Rectal smooth muscle tissue (tissue), 1 donor: Measurements from ENCODE around the gene ASAP2.
"Not testable (repeated sequence)": the region's sequence is repeated elsewhere in the genome, so short reads cannot be mapped to it uniquely, and the experiment has no call there.

ENCODE experiments used
- H3K27ac ChIP-seq: one replicate; pipeline ENCODE4 v1.7.0; 2013; ENCODE audit warnings: low read depth, low read length, inconsistent platforms
- H3K27me3 ChIP-seq: one replicate; pipeline ENCODE4 v1.7.0; 2013; ENCODE audit warnings: low read length; ENCODE audit not compliant: control insufficient read depth, insufficient read depth
- H3K36me3 ChIP-seq: one replicate; pipeline ENCODE4 v1.7.0; 2013; ENCODE audit warnings: low read length; ENCODE audit not compliant: control insufficient read depth, insufficient read depth
- H3K4me1 ChIP-seq: one replicate; pipeline ENCODE4 v1.7.0; 2013; ENCODE audit warnings: low read length; ENCODE audit not compliant: control insufficient read depth, insufficient read depth
- H3K4me3 ChIP-seq: one replicate; pipeline ENCODE4 v1.7.0; 2013; ENCODE audit warnings: low read length
- H3K9ac ChIP-seq: one replicate; pipeline ENCODE4 v1.7.0; 2013; ENCODE audit warnings: low read length

ASAP2 gene

GRCh38 chr2:9207641-9208311 lies 1.2 kb downstream of the ASAP2 start:
- peaks cover 12% of the 10 kb centered on the region for H3K4me1 ChIP-seq

DNA sequence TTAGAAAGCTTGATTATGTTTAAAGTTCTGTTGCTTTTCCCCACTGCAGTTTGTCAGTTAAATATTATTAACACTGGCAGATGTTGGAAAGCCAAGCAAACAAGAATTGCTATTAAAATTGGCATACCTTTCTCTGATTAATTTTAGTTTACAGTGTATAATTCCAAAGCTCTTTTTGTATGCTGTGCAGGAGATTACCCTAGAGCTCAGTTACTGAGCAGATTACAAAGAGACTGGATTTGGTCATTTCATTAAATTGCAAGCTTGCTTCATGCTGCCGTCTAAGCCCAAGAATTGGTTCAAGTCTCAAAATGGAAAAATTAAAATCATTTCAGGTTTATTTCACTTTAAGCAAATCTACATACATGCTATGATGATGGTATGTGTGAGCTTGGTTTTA lies 2.3 kb downstream of the ASAP2 start:
- H3K9ac ChIP-seq, result no peak overlapping the region
- H3K4me1 ChIP-seq, result peaks cover 10% of the 10 kb centered on the region
- no peaks in the 10 kb centered on the region for H3K36me3 ChIP-seq
- no peak overlapping the region for H3K27ac ChIP-seq
- no peaks in the 10 kb centered on the region for H3K27me3 ChIP-seq
- peak overlapping the region; percentile 62 for H3K4me3 ChIP-seq

More at GRCh38 chr2:9207641-9208311, 1.2 kb downstream of the ASAP2 start:
- no peaks in the 10 kb centered on the region for H3K36me3 ChIP-seq
- no peaks in the 10 kb centered on the region for H3K27me3 ChIP-seq
- no peak overlapping the region for H3K9ac ChIP-seq
- peak overlapping the region; percentile 77 for H3K27ac ChIP-seq
- H3K4me3 ChIP-seq, result peak overlapping the region; percentile 62

DNA sequence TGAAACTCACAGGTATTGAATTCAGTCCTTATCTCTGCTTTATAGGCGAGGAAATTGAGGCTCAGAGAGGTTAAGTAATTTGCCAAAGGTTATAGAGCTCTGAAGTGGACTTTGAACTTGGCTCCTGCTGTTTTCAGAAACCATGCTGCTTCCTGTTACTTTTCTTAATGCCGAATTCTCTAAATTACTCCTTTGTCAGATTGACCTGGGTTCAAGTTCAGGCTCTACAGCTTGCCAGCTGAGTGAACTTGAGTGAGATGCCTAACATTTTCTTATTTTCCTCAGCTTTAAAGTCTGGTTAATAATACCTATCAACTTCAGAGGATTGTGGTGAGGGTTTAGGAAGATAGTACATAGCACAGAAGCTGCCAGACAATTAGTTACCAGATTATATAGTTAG lies 3.4 kb downstream of the ASAP2 start:
- H3K27me3 ChIP-seq, result no peaks in the 10 kb centered on the region
- H3K4me3 ChIP-seq, result no peak overlapping the region
- no peak overlapping the region for H3K27ac ChIP-seq
- H3K9ac ChIP-seq, result no peak overlapping the region
- peaks cover 14% of the 10 kb centered on the region for H3K4me1 ChIP-seq
- H3K36me3 ChIP-seq, result no peaks in the 10 kb centered on the region

DNA sequence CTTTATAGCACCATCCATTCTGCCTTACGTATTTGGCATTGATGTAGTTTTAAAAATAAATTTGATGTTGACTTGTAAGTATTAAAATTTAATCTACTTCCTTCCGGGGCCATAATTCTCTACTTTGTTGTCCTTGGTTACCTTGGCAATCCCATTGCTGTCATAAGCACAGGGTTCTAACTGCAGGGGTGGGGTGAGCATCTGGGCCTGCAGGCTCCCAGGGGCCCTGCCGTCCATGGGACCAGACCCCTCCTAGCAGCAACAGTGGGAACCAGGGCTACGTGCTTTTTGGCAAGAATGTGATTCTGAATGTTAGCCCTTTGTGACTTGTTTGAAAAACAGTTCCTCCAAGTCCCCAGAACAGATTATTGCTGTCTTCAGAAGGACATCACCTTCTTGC lies 4.9 kb downstream of the ASAP2 start:
- Histone ChIP-seq H3K27me3 (no peaks in the 10 kb centered on the region), H3K9ac (no peak overlapping the region), H3K27ac (peak overlapping the region; percentile 60), H3K4me3 (no peak overlapping the region), H3K36me3 (no peaks in the 10 kb centered on the region), H3K4me1 (peaks cover 14% of the 10 kb centered on the region)

DNA sequence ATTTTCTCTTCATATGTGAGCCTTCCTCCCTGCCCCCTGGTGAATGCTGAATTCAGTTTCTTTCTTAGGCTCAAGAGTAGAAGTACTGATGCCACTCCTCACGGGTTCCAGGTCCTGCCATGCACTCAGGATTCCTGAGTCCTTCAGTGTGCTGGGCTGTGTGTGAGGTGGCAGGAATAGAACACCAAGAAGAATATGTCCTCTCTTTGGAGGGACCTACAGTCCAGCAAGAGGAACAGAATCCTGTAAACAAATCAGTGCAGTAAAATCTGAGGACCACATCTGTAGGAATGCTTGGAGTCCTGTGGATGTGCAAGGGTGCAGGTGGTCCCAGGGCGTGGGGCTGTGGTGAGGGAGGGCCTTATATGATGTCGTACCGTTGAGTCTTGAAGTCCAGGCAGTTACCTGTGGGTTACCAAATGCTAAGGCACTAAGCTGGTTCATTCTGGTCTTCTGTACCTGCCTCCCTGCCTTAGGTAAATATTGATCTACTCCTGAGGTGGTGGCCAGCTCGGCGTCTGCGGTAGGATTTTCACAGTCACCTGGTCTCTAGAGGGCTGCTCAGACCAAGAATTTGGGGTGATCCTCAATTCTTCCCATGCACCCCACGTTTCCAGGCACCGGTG lies 5.5 kb downstream of the ASAP2 start:
- Histone ChIP-seq H3K4me1 (peaks cover 14% of the 10 kb centered on the region), H3K27ac (peak overlapping the region; percentile 60)

DNA sequence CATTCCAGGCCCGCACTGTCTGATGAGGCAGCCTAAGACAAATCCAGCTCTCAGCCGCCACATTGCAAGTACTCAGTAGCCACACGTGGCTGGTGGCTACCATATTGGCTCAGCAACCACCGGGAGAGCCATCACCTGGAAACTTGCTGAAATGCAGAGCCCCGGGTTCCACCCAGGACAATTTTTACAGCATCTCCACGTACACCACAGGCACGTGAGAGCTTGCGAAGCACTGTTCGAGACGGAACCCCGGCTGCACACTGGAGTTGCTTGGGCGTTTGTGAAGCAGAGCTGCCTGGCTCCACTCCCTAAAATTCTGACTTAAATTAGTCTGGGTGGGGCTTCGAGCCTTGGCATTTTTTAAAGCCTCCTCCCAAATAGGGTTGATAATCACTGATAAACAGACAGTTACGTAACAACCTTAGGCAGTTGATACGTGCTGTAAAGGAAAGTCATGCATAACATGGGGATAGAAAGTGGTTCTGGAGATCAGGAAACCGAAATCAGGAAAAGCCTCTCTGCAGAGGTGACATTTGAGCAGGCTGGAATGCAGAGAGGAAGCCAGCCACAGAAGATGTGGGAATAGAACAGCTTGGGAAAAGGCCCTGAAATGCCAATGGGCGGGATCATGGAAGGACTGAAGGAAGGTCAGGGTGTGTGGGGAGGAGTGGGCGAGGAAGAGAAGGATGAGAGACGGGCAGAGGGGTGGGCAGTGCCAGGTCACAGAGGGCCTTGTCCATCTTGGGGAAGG lies 6.2 kb downstream of the ASAP2 start:
- Histone ChIP-seq H3K4me1 (peaks cover 14% of the 10 kb centered on the region), H3K27ac (no peak overlapping the region), H3K4me3 (no peak overlapping the region), H3K27me3 (no peaks in the 10 kb centered on the region), H3K36me3 (no peaks in the 10 kb centered on the region), H3K9ac (no peak overlapping the region)

More for the DNA sequence above, 5.5 kb downstream of the ASAP2 start:
- Histone ChIP-seq H3K9ac (no peak overlapping the region), H3K4me3 (no peak overlapping the region), H3K36me3 (no peaks in the 10 kb centered on the region), H3K27me3 (no peaks in the 10 kb centered on the region)

DNA sequence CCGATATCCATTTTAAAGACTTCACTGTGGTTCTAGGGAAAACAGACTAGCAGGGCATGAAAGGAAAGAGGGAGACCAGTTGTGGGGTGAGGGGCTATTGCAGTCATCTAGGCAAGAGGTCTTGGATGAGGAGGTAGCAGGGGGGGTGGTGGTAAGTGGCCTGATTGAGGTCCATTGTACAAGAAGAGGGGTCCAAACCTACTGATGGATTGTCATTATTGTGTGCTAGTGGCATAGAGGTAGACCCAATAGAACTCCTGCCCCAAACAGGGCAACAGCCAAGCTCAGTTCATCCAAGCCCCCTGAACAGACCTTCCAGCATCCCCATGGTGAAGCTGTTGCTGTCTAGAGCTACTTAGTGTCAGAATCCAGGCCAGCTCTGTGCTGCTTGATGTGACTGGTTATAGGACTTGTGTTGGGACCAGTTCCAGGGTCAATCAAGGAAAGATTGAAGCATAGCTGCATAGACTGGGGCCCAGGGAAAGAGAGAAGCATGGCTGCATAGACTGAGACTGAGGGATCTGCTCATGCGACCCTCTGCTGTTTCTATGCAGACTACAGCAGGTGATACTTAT lies 7.0 kb downstream of the ASAP2 start:
- H3K4me1 ChIP-seq, result peaks cover 14% of the 10 kb centered on the region
- no peaks in the 10 kb centered on the region for H3K27me3 ChIP-seq
- H3K9ac ChIP-seq, result no peak overlapping the region
- H3K36me3 ChIP-seq, result no peaks in the 10 kb centered on the region
- no peak overlapping the region for H3K4me3 ChIP-seq
- no peak overlapping the region for H3K27ac ChIP-seq

- Histone ChIP-seq H3K9ac (no peak overlapping the region), H3K27me3 (no peaks in the 10 kb centered on the region), H3K27ac (no peak overlapping the region), H3K4me1 (peaks cover 14% of the 10 kb centered on the region), H3K36me3 (no peaks in the 10 kb centered on the region), H3K4me3 (no peak overlapping the region)
Measured at GRCh38 chr2:9214873-9215272, 8.3 kb downstream of the ASAP2 start.

DNA sequence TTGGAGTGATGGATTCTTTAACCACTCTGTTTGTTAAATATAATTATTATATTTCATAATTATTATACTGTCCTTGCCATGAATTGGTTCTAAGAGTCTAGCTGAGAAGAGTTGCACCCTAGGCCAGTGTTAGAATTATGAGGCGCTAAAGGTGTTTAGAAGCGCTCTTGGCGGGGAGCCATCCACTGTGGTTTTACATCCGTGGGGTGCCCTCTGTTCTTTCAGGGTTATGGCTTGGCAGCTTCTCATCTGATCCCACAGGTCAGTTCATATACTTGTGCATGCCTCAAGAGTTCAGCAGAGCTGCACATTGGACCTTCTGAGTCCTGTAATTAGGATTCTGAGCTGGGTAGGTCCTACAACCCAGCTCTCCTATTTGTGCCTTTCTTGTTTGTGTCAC lies 9.1 kb downstream of the ASAP2 start:
- Histone ChIP-seq H3K27me3 (no peaks in the 10 kb centered on the region), H3K27ac (no peak overlapping the region), H3K36me3 (no peaks in the 10 kb centered on the region), H3K9ac (no peak overlapping the region), H3K4me1 (peaks cover 14% of the 10 kb centered on the region), H3K4me3 (no peak overlapping the region)

DNA sequence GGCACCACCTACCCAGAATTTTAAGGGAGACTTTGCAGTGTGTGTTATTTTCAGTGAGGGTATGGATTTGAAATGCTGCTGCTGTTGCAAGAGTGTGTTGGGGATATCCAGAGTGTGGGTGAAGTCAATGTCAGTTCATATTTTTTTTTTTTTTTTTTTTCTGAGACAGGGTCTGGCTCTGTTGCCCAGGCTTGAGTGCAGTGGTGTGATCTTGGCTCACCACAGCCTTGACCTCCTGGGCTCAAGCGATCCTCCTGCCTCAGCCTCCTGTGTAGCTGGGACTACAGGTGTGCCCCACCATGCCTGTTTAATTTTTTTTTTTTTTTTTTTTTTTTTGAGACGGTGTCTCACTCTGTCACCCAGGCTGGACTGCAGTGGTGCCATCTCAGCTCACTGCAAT lies 9.5 kb downstream of the ASAP2 start:
- H3K4me1 ChIP-seq, result peaks cover 13% of the 10 kb centered on the region
- H3K27ac ChIP-seq, H3K27me3 ChIP-seq, H3K36me3 ChIP-seq, H3K9ac ChIP-seq, H3K4me3 ChIP-seq: not testable (repeated sequence)

GRCh38 chr2:9217838-9218770 lies 11.5 kb downstream of the ASAP2 start:
- Histone ChIP-seq H3K27me3 (no peaks in the 10 kb centered on the region), H3K27ac (no peak overlapping the region), H3K9ac (no peak overlapping the region), H3K4me1 (peaks cover 14% of the 10 kb centered on the region), H3K4me3 (no peak overlapping the region), H3K36me3 (no peaks in the 10 kb centered on the region)

GRCh38 chr2:9219027-9219445 lies 12.4 kb downstream of the ASAP2 start:
- no peaks in the 10 kb centered on the region for H3K36me3 ChIP-seq
- H3K27me3 ChIP-seq, result no peaks in the 10 kb centered on the region
- H3K4me3 ChIP-seq, result no peak overlapping the region
- no peak overlapping the region for H3K27ac ChIP-seq
- peaks cover 18% of the 10 kb centered on the region for H3K4me1 ChIP-seq
- no peak overlapping the region for H3K9ac ChIP-seq
